SK-N-SH treated with all-trans-retinoic acid at 6 μM for 48 hours (cell line): ENCODE results near the gene DAGLA.

Source experiments
- ATAC-seq: fragments of 200-7000 bp; cut with Tn5 transposase; 3 replicates; pipeline ENCODE4 v1.9.1; 2020; ENCODE audit warnings: mild to moderate bottlenecking, moderate library complexity
- ARNTL ChIP-seq: fragments of 450-650 bp; formaldehyde crosslinking; IDR thresholded peaks from 2 replicates; pipeline ENCODE4 v1.5.0; 2020; ENCODE audit warnings: low read depth, mild to moderate bottlenecking, moderate library complexity, borderline replicate concordance
- BACH2 ChIP-seq: fragments of 250-450 bp; sonication (Bioruptor Pico); IDR thresholded peaks from 2 replicates; pipeline ENCODE4 v1.9.0; 2021; ENCODE audit warnings: mild to moderate bottlenecking, borderline replicate concordance
- CSDC2 ChIP-seq: fragments of 250-450 bp; sonication (Bioruptor Pico); IDR thresholded peaks from 2 replicates; pipeline ENCODE4 v1.5.0; 2020; ENCODE audit warnings: mild to moderate bottlenecking, moderate library complexity
- GLIS3 ChIP-seq: fragments of 250-450 bp; sonication (Bioruptor Pico); IDR thresholded peaks from 2 replicates; pipeline ENCODE4 v1.5.0; 2020; ENCODE audit warnings: mild to moderate bottlenecking, moderate library complexity
- ISL1 ChIP-seq: fragments of 250-450 bp; sonication (Bioruptor Pico); IDR thresholded peaks from 2 replicates; pipeline ENCODE4 v2.1.2; 2022; ENCODE audit warnings: mild to moderate bottlenecking, moderate library complexity
- OSR1 ChIP-seq: fragments of 250-450 bp; sonication (Bioruptor Pico); IDR thresholded peaks from 2 replicates; pipeline ENCODE4 v1.8.0; 2022; ENCODE audit warnings: moderate library complexity, mild to moderate bottlenecking, inconsistent platforms
- POU6F1 ChIP-seq: fragments of 250-450 bp; sonication (Bioruptor Pico); IDR thresholded peaks from 2 replicates; pipeline ENCODE4 v1.8.0; 2021; ENCODE audit warnings: low read depth, mild to moderate bottlenecking, moderate library complexity, borderline replicate concordance
- RARB ChIP-seq: fragments of 250-450 bp; sonication (Bioruptor Pico); IDR thresholded peaks from 2 replicates; pipeline ENCODE4 v1.8.0; 2021; ENCODE audit warnings: mild to moderate bottlenecking, moderate library complexity
- SNAI2 ChIP-seq: fragments of 250-450 bp; sonication (Bioruptor Pico); IDR thresholded peaks from 2 replicates; pipeline ENCODE4 v1.5.0; 2020; ENCODE audit warnings: mild to moderate bottlenecking, moderate library complexity
- TCF4 ChIP-seq: fragments of 250-450 bp; sonication (Bioruptor Pico); IDR thresholded peaks from 2 replicates; pipeline ENCODE4 v1.8.0; 2021; ENCODE audit warnings: mild to moderate bottlenecking, moderate library complexity, borderline replicate concordance
- ZC3H10 ChIP-seq: fragments of 250-450 bp; sonication (Bioruptor Pico); IDR thresholded peaks from 2 replicates; pipeline ENCODE4 v1.5.1; 2021; ENCODE audit warnings: mild to moderate bottlenecking, moderate library complexity
- ZFP3 ChIP-seq: fragments of 250-450 bp; sonication (Bioruptor Pico); IDR thresholded peaks from 2 replicates; pipeline ENCODE4 v1.5.0; 2020; ENCODE audit warnings: mild to moderate bottlenecking, moderate library complexity
- ZFP30 ChIP-seq: fragments of 450-650 bp; formaldehyde crosslinking; IDR thresholded peaks from 2 replicates; pipeline ENCODE4 v1.5.0; 2022; ENCODE audit warnings: mild to moderate bottlenecking, moderate library complexity
- ZNF565 ChIP-seq: fragments of 450-650 bp; formaldehyde crosslinking; conservative IDR thresholded peaks from 2 replicates; pipeline ENCODE4 v1.5.0; 2020; ENCODE audit warnings: low read depth, mild to moderate bottlenecking, moderate library complexity
- ZNF8 ChIP-seq: fragments of 450-650 bp; formaldehyde crosslinking; IDR thresholded peaks from 2 replicates; pipeline ENCODE4 v1.5.0; 2020; ENCODE audit warnings: mild to moderate bottlenecking, moderate library complexity
- TF ChIP-seq, protein P1 (sequence below): fragments of 250-450 bp; sonication (Bioruptor Pico); IDR thresholded peaks from 2 replicates; pipeline ENCODE4 v1.8.0; 2020; ENCODE audit warnings: mild to moderate bottlenecking, moderate library complexity, borderline replicate concordance
- TF ChIP-seq, protein P2 (sequence below): fragments of 250-450 bp; sonication (Bioruptor Pico); IDR thresholded peaks from 2 replicates; pipeline ENCODE4 v1.5.1; 2021; ENCODE audit warnings: mild to moderate bottlenecking, moderate library complexity
- TF ChIP-seq, protein P3 (sequence below): fragments of 250-450 bp; sonication (Bioruptor Pico); IDR thresholded peaks from 2 replicates; pipeline ENCODE4 v1.5.1; 2020; ENCODE audit warnings: low read depth, mild to moderate bottlenecking, moderate library complexity
- TF ChIP-seq, protein P4 (sequence below): fragments of 250-450 bp; sonication (Bioruptor Pico); IDR thresholded peaks from 2 replicates; pipeline ENCODE4 v1.5.0; 2020; ENCODE audit warnings: mild to moderate bottlenecking, moderate library complexity

Gene DAGLA

DNA sequence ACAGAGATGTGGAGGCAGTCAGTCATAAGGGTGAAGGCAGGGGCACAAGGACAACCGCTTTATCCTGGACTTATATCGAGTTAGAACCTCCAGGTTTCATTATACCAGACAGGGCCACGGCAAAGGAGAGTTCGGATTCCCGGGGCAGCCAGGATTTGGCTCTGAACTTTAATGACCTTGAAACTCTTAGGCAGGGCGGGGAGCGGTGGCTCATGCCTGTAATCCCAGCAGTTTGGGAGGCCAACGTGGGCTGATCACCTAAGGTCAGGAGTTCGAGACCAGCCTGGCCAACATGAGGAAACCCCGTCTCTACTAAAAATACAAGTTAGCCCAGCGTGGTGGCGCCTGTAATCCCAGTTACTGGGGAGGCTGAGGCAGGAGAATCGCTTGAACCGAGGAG lies 71.2 kb downstream of the DAGLA start (continued):
- no peak for TF ChIP-seq POU6F1 (CRISPR knock-in tag)
- TF ChIP-seq RARB (CRISPR knock-in tag): no peak
- TF ChIP-seq, protein P1, sequence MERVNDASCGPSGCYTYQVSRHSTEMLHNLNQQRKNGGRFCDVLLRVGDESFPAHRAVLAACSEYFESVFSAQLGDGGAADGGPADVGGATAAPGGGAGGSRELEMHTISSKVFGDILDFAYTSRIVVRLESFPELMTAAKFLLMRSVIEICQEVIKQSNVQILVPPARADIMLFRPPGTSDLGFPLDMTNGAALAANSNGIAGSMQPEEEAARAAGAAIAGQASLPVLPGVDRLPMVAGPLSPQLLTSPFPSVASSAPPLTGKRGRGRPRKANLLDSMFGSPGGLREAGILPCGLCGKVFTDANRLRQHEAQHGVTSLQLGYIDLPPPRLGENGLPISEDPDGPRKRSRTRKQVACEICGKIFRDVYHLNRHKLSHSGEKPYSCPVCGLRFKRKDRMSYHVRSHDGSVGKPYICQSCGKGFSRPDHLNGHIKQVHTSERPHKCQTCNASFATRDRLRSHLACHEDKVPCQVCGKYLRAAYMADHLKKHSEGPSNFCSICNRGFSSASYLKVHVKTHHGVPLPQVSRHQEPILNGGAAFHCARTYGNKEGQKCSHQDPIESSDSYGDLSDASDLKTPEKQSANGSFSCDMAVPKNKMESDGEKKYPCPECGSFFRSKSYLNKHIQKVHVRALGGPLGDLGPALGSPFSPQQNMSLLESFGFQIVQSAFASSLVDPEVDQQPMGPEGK: no peak
- no peak for TF ChIP-seq SNAI2 (CRISPR knock-in tag)
- TF ChIP-seq ZNF8 (CRISPR knock-in tag): no peak
- TF ChIP-seq, protein P2, sequence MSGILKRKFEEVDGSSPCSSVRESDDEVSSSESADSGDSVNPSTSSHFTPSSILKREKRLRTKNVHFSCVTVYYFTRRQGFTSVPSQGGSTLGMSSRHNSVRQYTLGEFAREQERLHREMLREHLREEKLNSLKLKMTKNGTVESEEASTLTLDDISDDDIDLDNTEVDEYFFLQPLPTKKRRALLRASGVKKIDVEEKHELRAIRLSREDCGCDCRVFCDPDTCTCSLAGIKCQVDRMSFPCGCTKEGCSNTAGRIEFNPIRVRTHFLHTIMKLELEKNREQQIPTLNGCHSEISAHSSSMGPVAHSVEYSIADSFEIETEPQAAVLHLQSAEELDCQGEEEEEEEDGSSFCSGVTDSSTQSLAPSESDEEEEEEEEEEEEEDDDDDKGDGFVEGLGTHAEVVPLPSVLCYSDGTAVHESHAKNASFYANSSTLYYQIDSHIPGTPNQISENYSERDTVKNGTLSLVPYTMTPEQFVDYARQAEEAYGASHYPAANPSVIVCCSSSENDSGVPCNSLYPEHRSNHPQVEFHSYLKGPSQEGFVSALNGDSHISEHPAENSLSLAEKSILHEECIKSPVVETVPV (CRISPR knock-in tag): no peak
- TF ChIP-seq ZFP3: no peak
- TF ChIP-seq, all 23 proteins: peak for 0

DNA sequence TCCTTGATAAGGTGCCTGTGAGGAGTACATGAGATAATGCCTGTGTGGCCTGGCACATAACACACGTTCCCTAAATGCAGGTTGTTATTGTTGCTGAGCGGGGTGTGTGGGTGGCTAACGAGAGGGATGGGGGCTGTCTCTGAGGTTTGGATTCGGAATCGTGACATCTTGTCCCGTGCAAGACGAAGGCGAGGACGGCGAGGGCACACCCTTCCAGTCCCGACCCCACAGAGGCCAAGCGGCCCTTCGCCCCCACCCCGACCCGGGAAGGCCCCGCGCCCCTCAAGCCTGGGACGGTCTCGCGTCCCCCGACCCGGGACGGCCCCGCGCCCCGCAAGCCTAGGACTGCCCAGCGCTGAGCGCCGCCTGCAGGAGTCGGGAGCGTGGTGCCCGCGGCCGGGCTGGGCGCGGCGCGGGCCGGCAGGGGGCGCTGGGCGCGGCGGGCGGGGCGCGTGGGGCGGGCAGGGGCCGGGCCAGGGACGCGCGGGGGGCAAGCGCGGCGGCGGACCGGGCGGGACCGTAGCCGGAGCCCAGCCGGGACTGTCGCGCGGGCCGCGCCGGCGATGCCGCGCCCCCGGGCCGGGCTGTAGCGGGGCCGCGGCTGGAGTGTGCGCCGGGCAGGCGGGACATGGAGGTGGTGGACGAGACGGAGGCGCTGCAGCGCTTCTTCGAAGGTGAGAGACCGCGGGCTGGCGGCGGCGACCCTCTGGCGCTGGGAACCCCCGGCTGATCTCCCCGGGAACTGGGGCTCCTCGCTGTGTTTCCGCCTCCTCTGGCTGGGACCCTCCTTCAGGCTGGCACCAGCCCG lies 72.1 kb downstream of the DAGLA start, which contains the start of gene MYRF:
TSS of gene MYRF (plus strand) at position 520 of the 808 bp plus-strand sequence. CDS start at position 629, 109 bp downstream.
- no peak for TF ChIP-seq OSR1 (CRISPR knock-in tag)
- TF ChIP-seq ZFP30: no peak
- TF ChIP-seq ISL1: no peak
- TF ChIP-seq BACH2 (CRISPR knock-in tag): no peak
- TF ChIP-seq ZC3H10 (CRISPR knock-in tag): no peak
- TF ChIP-seq CSDC2 (CRISPR knock-in tag): no peak
- TF ChIP-seq POU6F1 (CRISPR knock-in tag): no peak
- TF ChIP-seq, protein P3, sequence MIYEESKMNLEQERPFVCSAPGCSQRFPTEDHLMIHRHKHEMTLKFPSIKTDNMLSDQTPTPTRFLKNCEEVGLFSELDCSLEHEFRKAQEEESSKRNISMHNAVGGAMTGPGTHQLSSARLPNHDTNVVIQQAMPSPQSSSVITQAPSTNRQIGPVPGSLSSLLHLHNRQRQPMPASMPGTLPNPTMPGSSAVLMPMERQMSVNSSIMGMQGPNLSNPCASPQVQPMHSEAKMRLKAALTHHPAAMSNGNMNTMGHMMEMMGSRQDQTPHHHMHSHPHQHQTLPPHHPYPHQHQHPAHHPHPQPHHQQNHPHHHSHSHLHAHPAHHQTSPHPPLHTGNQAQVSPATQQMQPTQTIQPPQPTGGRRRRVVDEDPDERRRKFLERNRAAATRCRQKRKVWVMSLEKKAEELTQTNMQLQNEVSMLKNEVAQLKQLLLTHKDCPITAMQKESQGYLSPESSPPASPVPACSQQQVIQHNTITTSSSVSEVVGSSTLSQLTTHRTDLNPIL (CRISPR knock-in tag): no peak
- TF ChIP-seq ZNF565 (CRISPR knock-in tag): no peak
- TF ChIP-seq GLIS3 (CRISPR knock-in tag): no peak
- ATAC-seq: peak; percentile 74

DNA sequence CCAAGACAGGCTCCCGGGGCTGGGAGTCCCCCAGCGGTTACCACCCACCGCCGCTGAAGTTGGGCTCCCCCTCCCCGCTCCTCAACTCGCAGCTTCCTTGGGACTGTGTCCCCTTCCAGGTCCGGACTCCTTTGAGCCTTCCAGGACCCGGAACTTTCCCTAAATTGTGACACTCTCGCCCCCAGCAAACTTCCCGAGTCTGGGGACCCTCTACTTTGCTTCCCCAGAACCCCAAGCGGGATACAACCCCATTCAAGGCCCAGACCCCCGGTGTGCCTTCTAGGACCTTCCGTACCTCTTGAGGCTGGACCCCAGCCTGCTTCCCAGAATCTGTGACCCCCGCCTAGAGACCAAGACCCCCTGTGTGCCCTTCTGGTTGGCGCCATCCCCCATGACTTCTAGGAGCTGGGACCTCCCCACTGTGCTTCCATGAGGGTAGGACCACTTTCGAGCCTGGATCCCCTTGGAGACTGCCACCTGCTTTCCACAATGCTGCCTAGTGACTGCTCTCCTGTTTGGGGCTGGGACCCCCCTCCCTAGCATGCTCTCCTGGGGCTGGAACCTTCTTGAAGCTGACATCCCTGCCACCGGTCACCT lies 72.8 kb downstream of the DAGLA start:
- ATAC-seq: no peak

More for the DNA sequence above, 72.8 kb downstream of the DAGLA start:
- TF ChIP-seq ARNTL (no peak), GLIS3 (CRISPR knock-in tag) (no peak), TCF4 (CRISPR knock-in tag) (no peak), SNAI2 (CRISPR knock-in tag) (no peak), OSR1 (CRISPR knock-in tag) (no peak)
- TF ChIP-seq, protein P4, sequence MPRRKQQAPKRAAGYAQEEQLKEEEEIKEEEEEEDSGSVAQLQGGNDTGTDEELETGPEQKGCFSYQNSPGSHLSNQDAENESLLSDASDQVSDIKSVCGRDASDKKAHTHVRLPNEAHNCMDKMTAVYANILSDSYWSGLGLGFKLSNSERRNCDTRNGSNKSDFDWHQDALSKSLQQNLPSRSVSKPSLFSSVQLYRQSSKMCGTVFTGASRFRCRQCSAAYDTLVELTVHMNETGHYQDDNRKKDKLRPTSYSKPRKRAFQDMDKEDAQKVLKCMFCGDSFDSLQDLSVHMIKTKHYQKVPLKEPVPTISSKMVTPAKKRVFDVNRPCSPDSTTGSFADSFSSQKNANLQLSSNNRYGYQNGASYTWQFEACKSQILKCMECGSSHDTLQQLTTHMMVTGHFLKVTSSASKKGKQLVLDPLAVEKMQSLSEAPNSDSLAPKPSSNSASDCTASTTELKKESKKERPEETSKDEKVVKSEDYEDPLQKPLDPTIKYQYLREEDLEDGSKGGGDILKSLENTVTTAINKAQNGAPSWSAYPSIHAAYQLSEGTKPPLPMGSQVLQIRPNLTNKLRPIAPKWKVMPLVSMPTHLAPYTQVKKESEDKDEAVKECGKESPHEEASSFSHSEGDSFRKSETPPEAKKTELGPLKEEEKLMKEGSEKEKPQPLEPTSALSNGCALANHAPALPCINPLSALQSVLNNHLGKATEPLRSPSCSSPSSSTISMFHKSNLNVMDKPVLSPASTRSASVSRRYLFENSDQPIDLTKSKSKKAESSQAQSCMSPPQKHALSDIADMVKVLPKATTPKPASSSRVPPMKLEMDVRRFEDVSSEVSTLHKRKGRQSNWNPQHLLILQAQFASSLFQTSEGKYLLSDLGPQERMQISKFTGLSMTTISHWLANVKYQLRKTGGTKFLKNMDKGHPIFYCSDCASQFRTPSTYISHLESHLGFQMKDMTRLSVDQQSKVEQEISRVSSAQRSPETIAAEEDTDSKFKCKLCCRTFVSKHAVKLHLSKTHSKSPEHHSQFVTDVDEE (CRISPR knock-in tag): no peak
